GM21619 (cell line): Measurements from ENCODE around the gene CSNK2A3.
"Not testable (repeated sequence)": the region's sequence is repeated elsewhere in the genome, so short reads cannot be mapped to it uniquely, and the experiment has no call there.

ENCODE experiments used
- ATAC-seq: cut with Tn5 transposase; IDR thresholded peaks from one replicate; pipeline ENCODE4 v1.9.1; 2021; ENCODE audit not compliant: unreplicated experiment

CSNK2A3 gene

DNA sequence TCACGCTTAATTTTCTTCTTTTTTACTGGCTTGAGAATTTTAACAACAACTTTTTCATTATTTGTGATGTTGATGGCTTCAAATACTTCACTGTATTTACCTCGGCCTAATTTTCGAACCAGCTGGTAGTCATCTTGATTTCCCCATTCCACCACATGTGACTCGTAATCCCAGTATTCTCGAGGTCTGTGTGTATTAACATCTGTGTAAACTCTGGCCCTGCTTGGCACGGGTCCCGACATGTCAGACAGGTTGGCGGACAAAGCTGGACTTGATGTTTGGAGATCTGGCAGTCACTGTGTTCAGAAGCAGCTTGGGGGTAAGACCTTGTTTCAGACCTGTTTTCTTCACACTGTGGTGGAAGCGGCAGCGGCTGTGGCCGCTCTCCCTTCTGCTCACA, at the start of gene CSNK2A3:
Gene CSNK2A3 (minus strand): TSS at position 373 of the 400 bp plus-strand sequence. CDS start 131 bp downstream, at position 242.
- ATAC-seq: not testable (repeated sequence)

DNA sequence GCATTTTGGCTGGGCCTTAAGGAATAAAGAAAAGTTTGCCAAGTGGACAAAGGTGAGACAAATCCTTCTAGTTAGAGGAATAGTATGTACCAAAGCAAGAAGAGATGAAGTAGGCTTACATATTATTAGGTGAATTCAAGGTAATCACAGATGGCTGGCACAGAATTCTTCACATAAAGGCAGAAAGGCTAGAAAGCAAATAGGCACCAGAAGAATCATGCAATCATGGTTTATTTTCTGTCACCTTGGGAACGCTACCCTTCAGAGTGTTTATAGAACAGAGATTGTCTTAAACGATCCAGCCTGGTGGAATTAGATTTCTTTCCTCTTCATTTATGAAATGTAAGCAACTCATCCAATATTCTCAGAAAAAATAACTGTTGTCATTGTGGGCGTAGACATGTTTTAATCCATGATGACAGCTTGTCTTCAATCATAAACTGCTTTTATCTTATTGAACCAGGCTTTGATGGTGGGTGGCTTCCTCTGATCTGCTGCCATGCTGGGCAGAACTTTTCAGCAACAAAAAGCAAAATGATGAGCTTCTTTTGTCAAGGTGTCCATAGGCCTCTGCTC, 49.0 kb upstream of the CSNK2A3 start:
- ATAC-seq: no peak

DNA sequence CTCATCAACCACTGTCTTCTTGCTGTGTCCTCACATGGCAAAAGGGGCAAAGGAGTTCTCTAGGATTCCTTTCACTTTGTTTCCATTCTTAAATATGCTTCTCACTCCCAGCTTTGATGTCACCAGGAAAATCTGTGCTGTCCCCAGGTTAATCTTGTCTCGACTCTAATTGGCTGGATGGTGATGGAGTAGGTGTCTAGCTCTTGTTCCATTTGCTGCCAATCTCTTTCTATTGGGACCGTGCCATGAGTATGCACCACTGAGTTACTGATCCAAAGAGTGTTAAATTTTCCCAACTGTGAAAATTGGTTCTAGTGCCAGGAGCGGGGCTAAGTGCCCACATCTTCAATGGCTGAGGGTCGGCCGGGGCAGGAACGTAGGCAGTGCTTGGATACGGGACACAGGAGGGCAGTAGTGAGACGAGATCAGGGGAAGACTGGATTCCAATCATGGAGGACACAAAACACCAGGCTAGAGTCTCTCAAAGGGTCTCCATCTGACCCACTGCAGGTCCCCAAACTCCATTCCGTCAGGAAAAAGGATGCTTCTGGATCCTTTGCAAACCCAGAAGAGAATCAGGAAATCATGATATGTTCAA, 47.7 kb upstream of the CSNK2A3 start:
- ATAC-seq: no peak

GRCh38 chr11:11400121-11400520, 47.1 kb upstream of the CSNK2A3 start:
- ATAC-seq: no peak

DNA sequence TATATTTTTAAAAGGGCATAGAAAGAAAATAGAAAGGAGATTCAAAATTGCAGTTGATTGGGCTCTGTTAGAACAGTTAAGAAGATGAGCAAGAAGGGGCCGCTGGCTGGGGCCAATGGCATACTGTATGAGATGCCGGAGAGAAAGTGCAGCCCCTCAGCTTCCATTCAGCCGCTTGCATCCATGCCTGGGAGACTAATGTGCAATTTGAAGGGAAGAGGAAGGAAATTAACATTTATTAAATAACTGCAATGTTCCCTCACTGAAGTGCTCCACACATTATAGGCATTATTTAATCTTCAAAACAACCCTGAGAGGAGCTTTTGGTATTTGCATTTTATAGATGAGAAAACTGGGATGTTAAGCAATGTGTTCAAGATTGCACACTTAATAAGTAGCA, 44.7 kb upstream of the CSNK2A3 start:
- ATAC-seq: no peak

- ATAC-seq: no peak
Measured at GRCh38 chr11:11397036-11397415, 44.0 kb upstream of the CSNK2A3 start.

DNA sequence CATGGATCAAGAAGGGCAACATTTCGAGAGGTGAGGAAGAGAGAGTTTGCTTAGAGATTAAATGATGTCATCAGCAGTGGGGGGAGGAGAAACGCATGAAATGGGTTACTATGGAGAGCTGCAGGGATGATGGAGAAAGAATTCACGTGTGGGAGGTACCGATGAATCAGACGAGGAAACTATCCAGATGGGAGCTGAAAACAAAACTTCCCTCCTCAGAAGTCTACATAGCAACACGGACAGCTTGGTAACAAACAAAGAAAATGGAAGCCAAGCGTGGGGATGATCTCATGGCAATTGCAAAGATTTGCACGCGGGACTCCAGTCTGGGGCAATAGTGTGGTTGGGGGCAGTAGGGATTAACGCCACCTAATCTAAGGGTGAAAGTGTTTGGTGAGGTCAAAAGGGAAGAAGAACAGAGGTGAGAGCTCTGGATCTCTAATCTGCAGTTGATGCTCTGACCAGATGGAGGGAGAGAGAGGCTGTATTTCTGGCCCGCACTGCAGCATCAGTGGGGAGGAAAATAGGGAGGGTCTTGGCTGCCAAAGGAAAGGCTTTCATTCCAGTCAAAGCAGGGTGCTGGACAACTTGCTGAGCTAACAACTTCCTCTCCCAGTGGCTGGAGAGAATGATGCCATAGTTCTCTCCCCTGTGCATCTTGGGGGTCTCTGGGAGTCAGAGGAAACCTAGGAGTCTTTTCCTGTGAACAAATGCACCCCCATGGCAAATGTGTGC, 43.4 kb upstream of the CSNK2A3 start:
- no peak for ATAC-seq

- ATAC-seq: no peak
Measured at GRCh38 chr11:11395126-11395525, 42.1 kb upstream of the CSNK2A3 start.

- ATAC-seq: no peak
Measured at GRCh38 chr11:11394241-11394640, 41.2 kb upstream of the CSNK2A3 start.

DNA sequence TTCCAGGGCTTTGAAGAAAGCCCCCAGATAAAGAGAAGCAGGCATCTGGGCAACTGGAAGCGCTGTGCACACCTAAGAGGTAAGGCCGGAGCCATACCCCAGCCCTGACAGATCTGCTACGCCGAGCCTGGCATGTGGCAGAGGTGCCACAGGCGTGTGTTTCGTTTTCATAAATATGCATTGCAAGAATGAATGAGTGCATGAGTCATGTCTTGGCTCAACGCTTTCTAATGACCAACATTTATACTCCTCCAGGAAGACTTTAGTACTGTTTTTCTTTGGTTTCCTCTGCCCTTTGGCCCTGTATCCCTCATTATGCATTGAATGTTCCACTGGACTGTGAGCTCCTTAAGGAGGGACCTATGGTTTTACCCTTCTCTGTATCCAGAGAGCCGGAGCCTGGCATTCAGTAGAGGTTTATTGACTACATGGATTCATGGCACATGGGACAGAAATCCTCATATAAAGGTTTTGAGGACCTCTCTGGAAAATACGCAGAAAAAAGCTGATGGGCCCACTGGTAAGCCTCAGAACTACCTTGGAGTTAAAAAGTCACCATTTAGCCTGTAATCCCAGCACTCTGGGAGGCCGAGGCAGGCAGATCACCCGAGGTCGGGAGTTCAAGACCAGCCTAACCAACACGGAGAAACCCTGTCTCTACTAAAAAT, 38.9 kb upstream of the CSNK2A3 start:
- no peak for ATAC-seq

GRCh38 chr11:11391169-11391568, 38.1 kb upstream of the CSNK2A3 start:
- ATAC-seq: no peak

GRCh38 chr11:11390068-11390771, 37.2 kb upstream of the CSNK2A3 start:
- no peak for ATAC-seq

GRCh38 chr11:11389238-11389637, 36.2 kb upstream of the CSNK2A3 start:
- no peak for ATAC-seq

- no peak for ATAC-seq
Measured at GRCh38 chr11:11387622-11388305, 34.7 kb upstream of the CSNK2A3 start.

DNA sequence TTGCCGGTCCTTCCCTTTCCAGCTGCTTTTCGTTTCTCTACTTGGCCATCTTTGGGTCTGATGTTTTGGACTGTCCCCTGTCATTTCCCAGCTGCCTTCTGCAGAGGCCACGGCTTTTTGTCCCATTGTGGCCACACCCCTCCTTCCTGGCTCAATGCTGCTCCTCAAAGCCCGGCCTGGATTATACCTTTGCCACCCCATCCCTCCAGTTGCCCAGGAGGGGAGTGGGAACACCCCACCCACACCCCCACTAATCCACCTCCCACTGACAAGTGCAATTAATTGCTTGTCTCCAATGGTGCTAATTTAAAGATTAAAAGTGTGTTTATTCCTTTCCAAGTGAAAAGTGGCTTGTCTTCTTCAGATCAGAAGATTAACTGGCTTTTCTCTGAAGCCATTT, 34.2 kb upstream of the CSNK2A3 start:
- no peak for ATAC-seq

DNA sequence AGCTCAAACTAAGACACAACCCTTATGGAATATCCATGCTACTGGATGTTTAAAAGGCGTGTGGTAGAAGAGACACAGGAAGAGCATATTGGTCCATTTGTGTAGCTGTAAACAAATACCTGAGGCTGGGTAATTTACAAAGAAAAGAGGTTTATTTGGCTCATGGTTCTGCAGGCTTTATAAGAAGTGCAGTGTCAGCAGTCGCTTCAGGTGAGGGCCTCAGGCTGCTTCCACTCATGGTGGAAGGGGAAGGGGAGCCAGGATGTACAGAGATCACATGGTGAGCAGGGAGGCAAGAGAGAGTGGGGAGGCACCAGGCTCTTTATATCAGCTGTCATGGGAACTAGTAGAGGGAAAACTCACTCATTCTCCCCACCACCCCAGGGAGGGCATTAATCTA, 31.8 kb upstream of the CSNK2A3 start:
- ATAC-seq: no peak

- ATAC-seq: no peak
Measured at GRCh38 chr11:11383995-11384394, 30.9 kb upstream of the CSNK2A3 start.

- ATAC-seq: no peak
Measured at GRCh38 chr11:11382858-11383532, 29.9 kb upstream of the CSNK2A3 start.

- ATAC-seq: no peak
Measured at GRCh38 chr11:11381471-11382105, 28.5 kb upstream of the CSNK2A3 start.

DNA sequence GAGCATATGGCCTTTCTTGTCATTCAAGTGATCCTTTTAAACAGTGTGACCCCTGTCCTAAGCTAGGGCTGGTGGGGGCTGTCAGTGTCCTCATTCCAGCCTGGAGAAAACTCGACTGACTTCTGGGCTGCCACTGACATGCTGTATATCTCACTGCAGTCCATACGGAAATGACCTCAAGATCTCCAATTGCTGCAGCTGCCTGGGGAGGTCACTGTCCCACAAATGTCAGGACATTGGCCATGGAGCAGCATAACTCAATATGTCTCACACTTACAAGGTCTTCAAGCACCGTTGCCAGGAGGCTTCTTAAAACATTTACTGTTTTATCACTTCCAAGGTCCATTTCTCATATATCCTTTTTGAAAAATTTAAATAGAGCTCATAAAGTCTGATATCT, 27.8 kb upstream of the CSNK2A3 start:
- ATAC-seq: no peak
